HG03025 (cell line): ENCODE results near the gene TUBA3D.
"Not testable (repeated sequence)": the region's sequence is repeated elsewhere in the genome, so short reads cannot be mapped to it uniquely, and the experiment has no call there.

Experiments
- ATAC-seq: cut with Tn5 transposase; IDR thresholded peaks from one replicate; pipeline ENCODE4 v1.9.1; 2021; ENCODE audit warnings: mild to moderate bottlenecking, moderate library complexity; ENCODE audit not compliant: unreplicated experiment, low FRiP score

TUBA3D gene

GRCh38 chr2:131483981-131484820 is 8.3 kb downstream of the TUBA3D start:
- ATAC-seq = not testable (repeated sequence)

GRCh38 chr2:131484906-131485460 is 9.1 kb downstream of the TUBA3D start:
- not testable (repeated sequence) for ATAC-seq

GRCh38 chr2:131486201-131486902 is 10.4 kb downstream of the TUBA3D start:
- not testable (repeated sequence) for ATAC-seq

- no peak for ATAC-seq
These were observed 12.6 kb downstream of the TUBA3D start for GRCh38 chr2:131488306-131489205.

- ATAC-seq = not testable (repeated sequence)
These were observed 14.9 kb downstream of the TUBA3D start for GRCh38 chr2:131490616-131491468.

GRCh38 chr2:131491469-131491836 is 15.5 kb downstream of the TUBA3D start:
- peak; percentile 3 for ATAC-seq

GRCh38 chr2:131492015-131492417 is 16.1 kb downstream of the TUBA3D start, which contains the start of gene MZT2A:
Gene MZT2A (minus strand): TSS chr2:131492397. CDS start chr2:131492376, 21 bp downstream.
- ATAC-seq = peak; percentile 3

- ATAC-seq = peak; percentile 62
These were observed 16.7 kb downstream of the TUBA3D start for GRCh38 chr2:131492418-131493198.

- peak; percentile 23 for ATAC-seq
These were observed 17.5 kb downstream of the TUBA3D start for GRCh38 chr2:131493199-131493968.

- ATAC-seq = not testable (repeated sequence)
These were observed 19.6 kb downstream of the TUBA3D start for GRCh38 chr2:131495506-131495905.

- ATAC-seq = peak; percentile 86
These were observed 22.5 kb downstream of the TUBA3D start for GRCh38 chr2:131498321-131498973.

- ATAC-seq = not testable (repeated sequence)
These were observed 27.7 kb downstream of the TUBA3D start for GRCh38 chr2:131503587-131503986.

GRCh38 chr2:131504082-131504750 is 28.3 kb downstream of the TUBA3D start:
- ATAC-seq = not testable (repeated sequence)

GRCh38 chr2:131509615-131510014 is 33.7 kb downstream of the TUBA3D start:
- no peak for ATAC-seq

- not testable (repeated sequence) for ATAC-seq
These were observed 35.5 kb downstream of the TUBA3D start for GRCh38 chr2:131511291-131511968.
